SH-SY5Y (cell line): ENCODE measurements around the gene C1QTNF8.

Source experiments
- GATA2 ChIP-seq: IDR thresholded peaks from 2 replicates; pipeline ENCODE4 v1.6.1; 2011; ENCODE audit warnings: mild to moderate bottlenecking, low read depth, low read length
- GATA3 ChIP-seq: IDR thresholded peaks from 2 replicates; pipeline ENCODE4 v1.6.1; 2011; ENCODE audit warnings: low read depth, mild to moderate bottlenecking, low read length, moderate library complexity

GRCh38 chr16:1051446-1051845, 44.6 kb downstream of the C1QTNF8 start:
- no peak for TF ChIP-seq GATA2
- TF ChIP-seq GATA3 = no peak
